PC-9 (cell line): Measurements from ENCODE around the gene MYBPC2.

ENCODE experiments used
- CTCF ChIP-seq: fragments of 200-600 bp; sonication (generic); conservative IDR thresholded peaks from 2 replicates; pipeline ENCODE4 v1.6.1; 2017; ENCODE audit warnings: mixed run types, antibody characterized with exemption, mild to moderate bottlenecking, moderate library complexity
- EZH2 ChIP-seq: fragments of 200-600 bp; sonication (generic); IDR thresholded peaks from 2 replicates; pipeline ENCODE4 v1.8.0; 2017; ENCODE audit warnings: antibody characterized with exemption, low read depth

- TF ChIP-seq CTCF = no peak
- no peak for TF ChIP-seq EZH2
Measured at GRCh38 chr19:50435627-50436026, 2.9 kb downstream of the MYBPC2 start.
